Sigmoid colon (tissue), 7 donors: ENCODE data around the gene ANKMY1. TPM values are rescaled to one million over a fixed set of nuclear protein-coding genes. Genes with fewer than 3 reads are reported as not detected.

Experiments
- DNase-seq: peaks from one replicate; pipeline ENCODE4 v3.0.0-alpha.2; 2019
- H3K27ac ChIP-seq, 4 donors: fragments of 200-600 bp; sonication (generic); one replicate each; pipeline ENCODE4 v1.5.1; 2016 to 2019; ENCODE audit warnings: mild to moderate bottlenecking in 1 of 4
- H3K27me3 ChIP-seq, 3 donors: fragments of 200-600 bp; sonication (generic); one replicate each; pipeline ENCODE4 v1.5.1; 2019; ENCODE audit warnings: mild to moderate bottlenecking in 1 of 3
- H3K36me3 ChIP-seq, 4 donors: fragments of 200-600 bp; sonication (generic); one replicate each; pipeline ENCODE4 v1.5.1; 2016 to 2019
- H3K4me1 ChIP-seq, 4 donors: fragments of 200-600 bp; sonication (generic); one replicate each; pipeline ENCODE4 v1.5.1; 2017 to 2019
- H3K4me3 ChIP-seq, 4 donors: fragments of 200-600 bp; sonication (generic); one replicate each; pipeline ENCODE4 v1.5.1; 2017 to 2019; ENCODE audit warnings: mild to moderate bottlenecking in 2 of 4, moderate library complexity in 1 of 4
- H3K9me3 ChIP-seq, 4 donors: fragments of 200-600 bp in 3 of 4; sonication (generic) in 3 of 4; one replicate each; pipeline versions ENCODE4 v1.5.1 to v1.6.1; 2013 to 2019
- EP300 ChIP-seq, 4 donors: sonication (generic); formaldehyde crosslinking; IDR thresholded peaks; one replicate each; pipeline ENCODE4 v1.6.1; 2017; ENCODE audit warnings: antibody characterized with exemption in 4 of 4
- POLR2A ChIP-seq, 2 donors: fragments of 450-650 bp; IDR thresholded peaks; one replicate each; pipeline ENCODE4 v1.6.1; 2016; ENCODE audit warnings: antibody characterized with exemption in 2 of 2, mild to moderate bottlenecking in 2 of 2, moderate library complexity in 2 of 2
- POLR2AphosphoS5 ChIP-seq, 4 donors: sonication (generic); formaldehyde crosslinking; IDR thresholded peaks; one replicate each; pipeline ENCODE4 v1.6.1; 2017; ENCODE audit warnings: antibody characterized with exemption in 4 of 4
- WGBS, 2 donors: extraction: QIAGEN DNeasy Blood & Tissue Kit; methylation state at CpG; one replicate each; pipeline ENCODE4 v1.1.7; 2013; 5-methylcytosine and 5-hydroxymethylcytosine counted together
- intact Hi-C: fragments of 100-400 bp; cut with DNase I; formaldehyde crosslinking; loops from one replicate; pipeline ENCODE4 v1.15.1; 2023
- polyA plus RNA-seq, 3 donors: library from polyadenylated mRNA; stranded (reverse); fragments of 200-250 nt; gene quantifications; one replicate each; pipeline ENCODE4 v1.2.3, GENCODE V29; 2013
- total RNA-seq, 4 donors: library from RNA; depleted of rRNA; stranded (reverse); fragments of >200 nt; gene quantifications; one replicate each; pipeline ENCODE4 v1.1.0, GENCODE V29; 2016
- TF ChIP-seq, protein P1 (sequence below), 4 experiments: fragments of 450-650 bp in 3 of 4; fragments of 200-600 bp in 1 of 4; IDR thresholded peaks; one replicate each; pipeline ENCODE4 v1.5.1; 2016 to 2019; ENCODE audit warnings: antibody characterized with exemption in 4 of 4, mild to moderate bottlenecking in 3 of 4, moderate library complexity in 2 of 4
- donor health status: healthy with polysubstance abuse.
- donor health status: Bipolar disorder and iron deficiency.
- donor health status: healthy.

The ANKMY1 gene
- total and polyA plus RNA-seq, 7 donors = 3.6 to 14.0 (median 8.9) TPM

- peak within 1 kb of the TSS; percentile 69 to 99 (median 91) for H3K4me3 ChIP-seq
- WGBS, 2 donors = 0 to 1% methylated on average over 88 of the region's 88 CpGs
- intact Hi-C loops = loop anchor here (2.0 kb wide), 1 partner anchor 20 kb away; no protein-coding TSS in a partner anchor
- peak within 1 kb of the TSS; percentile 92 to 98 (median 96) for H3K27ac ChIP-seq
- TF ChIP-seq, protein P1, sequence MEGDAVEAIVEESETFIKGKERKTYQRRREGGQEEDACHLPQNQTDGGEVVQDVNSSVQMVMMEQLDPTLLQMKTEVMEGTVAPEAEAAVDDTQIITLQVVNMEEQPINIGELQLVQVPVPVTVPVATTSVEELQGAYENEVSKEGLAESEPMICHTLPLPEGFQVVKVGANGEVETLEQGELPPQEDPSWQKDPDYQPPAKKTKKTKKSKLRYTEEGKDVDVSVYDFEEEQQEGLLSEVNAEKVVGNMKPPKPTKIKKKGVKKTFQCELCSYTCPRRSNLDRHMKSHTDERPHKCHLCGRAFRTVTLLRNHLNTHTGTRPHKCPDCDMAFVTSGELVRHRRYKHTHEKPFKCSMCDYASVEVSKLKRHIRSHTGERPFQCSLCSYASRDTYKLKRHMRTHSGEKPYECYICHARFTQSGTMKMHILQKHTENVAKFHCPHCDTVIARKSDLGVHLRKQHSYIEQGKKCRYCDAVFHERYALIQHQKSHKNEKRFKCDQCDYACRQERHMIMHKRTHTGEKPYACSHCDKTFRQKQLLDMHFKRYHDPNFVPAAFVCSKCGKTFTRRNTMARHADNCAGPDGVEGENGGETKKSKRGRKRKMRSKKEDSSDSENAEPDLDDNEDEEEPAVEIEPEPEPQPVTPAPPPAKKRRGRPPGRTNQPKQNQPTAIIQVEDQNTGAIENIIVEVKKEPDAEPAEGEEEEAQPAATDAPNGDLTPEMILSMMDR (IDR thresholded peaks at IDR 0.05) = no peak
- TF ChIP-seq POLR2AphosphoS5 (IDR thresholded peaks at IDR 0.05) (peak; percentile 76 to 90 (median 85)), POLR2A (IDR thresholded peaks at IDR 0.05) (peak; percentile 41 to 50), EP300 (IDR thresholded peaks at IDR 0.05) (no peak)
- peaks cover 0 to 22% (median 10%) of the 10 kb centered on the region in 4 donors for H3K36me3 ChIP-seq
- H3K4me1 ChIP-seq = peaks cover 0 to 44% (median 34%) of the 10 kb centered on the region in 4 donors
- no peaks in the 10 kb centered on the region for H3K9me3 ChIP-seq
- DNase-seq = peak; percentile 99
- no peaks in the 10 kb centered on the region for H3K27me3 ChIP-seq
Measured at GRCh38 chr2:240586198-240586918, 28.6 kb upstream of the ANKMY1 start, which contains the start of gene CAPN10. TSS of gene CAPN10 (plus strand) at chr2:240586734. CDS start at chr2:240586912, 178 bp downstream.

GRCh38 chr2:240585681-240586197, 28.0 kb upstream of the ANKMY1 start:
- TF ChIP-seq EP300 (IDR thresholded peaks at IDR 0.05) (no peak), POLR2A (IDR thresholded peaks at IDR 0.05) (no peak), POLR2AphosphoS5 (IDR thresholded peaks at IDR 0.05) (no peak)
- TF ChIP-seq, protein P1 (IDR thresholded peaks at IDR 0.05) = no peak
- Histone ChIP-seq H3K4me3 (peak overlapping the region; percentile 69 to 99 (median 91)), H3K36me3 (peaks cover 0 to 16% (median 6%) of the 10 kb centered on the region in 4 donors), H3K4me1 (peaks cover 0 to 44% (median 34%) of the 10 kb centered on the region in 4 donors), H3K27ac (peak overlapping the region; percentile 92 to 98 (median 96)), H3K9me3 (no peaks in the 10 kb centered on the region), H3K27me3 (no peaks in the 10 kb centered on the region)
- DNase-seq = peak; percentile 64
- 2 to 6% methylated on average over 20 of the region's 20 CpGs for WGBS, 2 donors
- intact Hi-C loops = loop anchor here (2.0 kb wide), 1 partner anchor 19 kb away; no protein-coding TSS in a partner anchor

- intact Hi-C loops = no loop called here
- WGBS, 2 donors = 79 to 80% methylated on average over 6 of the region's 6 CpGs
- peak; percentile 46 for DNase-seq
- peak overlapping the region; percentile 69 to 99 (median 91) for H3K4me3 ChIP-seq
- no peaks in the 10 kb centered on the region for H3K27me3 ChIP-seq
- peaks cover 0 to 10% (median 5%) of the 10 kb centered on the region in 4 donors for H3K36me3 ChIP-seq
- peaks cover 0 to 50% (median 39%) of the 10 kb centered on the region in 4 donors for H3K4me1 ChIP-seq
- H3K9me3 ChIP-seq = no peaks in the 10 kb centered on the region
- TF ChIP-seq POLR2A (IDR thresholded peaks at IDR 0.05) = no peak
- peak overlapping the region in 2 of 4 donors; percentile 92 to 95 for H3K27ac ChIP-seq
Measured at GRCh38 chr2:240585101-240585500, 27.3 kb upstream of the ANKMY1 start.

DNA sequence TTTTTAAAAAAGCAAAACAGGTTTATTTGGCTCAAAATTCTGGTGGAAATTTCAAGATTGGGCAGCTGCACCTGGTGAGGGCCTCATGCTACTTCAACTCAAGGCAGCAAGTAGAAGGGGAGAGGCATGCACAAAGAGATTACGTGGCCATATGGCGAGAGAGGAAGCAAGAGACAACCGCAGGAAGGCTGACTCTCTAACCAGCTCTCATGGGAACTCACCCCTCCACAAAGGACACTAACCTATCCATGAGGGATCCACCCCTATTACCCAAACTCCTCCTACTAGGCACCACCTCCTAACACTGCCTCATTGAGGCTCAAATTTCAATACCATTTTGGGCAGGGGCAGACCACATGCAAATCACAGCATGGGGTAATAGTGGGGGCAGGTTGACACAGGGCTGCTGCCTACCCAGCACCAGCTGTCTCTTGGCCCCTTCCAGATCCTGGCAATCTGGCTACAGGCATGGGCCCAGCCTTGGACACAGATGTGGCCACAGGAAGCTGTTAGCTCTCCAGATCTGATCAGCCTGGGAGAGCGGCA, 26.8 kb upstream of the ANKMY1 start:
- no peak for DNase-seq
- Histone ChIP-seq H3K36me3 (peaks cover 0 to 5% (median 2%) of the 10 kb centered on the region in 4 donors), H3K27ac (no peak overlapping the region), H3K27me3 (no peaks in the 10 kb centered on the region), H3K4me1 (peaks cover 0 to 55% (median 44%) of the 10 kb centered on the region in 4 donors), H3K4me3 (no peak overlapping the region), H3K9me3 (no peaks in the 10 kb centered on the region)
- WGBS, 2 donors = 77 to 87% methylated on average over 4 of the region's 4 CpGs
- intact Hi-C loops = no loop called here
- TF ChIP-seq POLR2AphosphoS5 (IDR thresholded peaks at IDR 0.05) (no peak), POLR2A (IDR thresholded peaks at IDR 0.05) (no peak), EP300 (IDR thresholded peaks at IDR 0.05) (no peak)
- TF ChIP-seq, protein P1 (IDR thresholded peaks at IDR 0.05) = no peak

DNA sequence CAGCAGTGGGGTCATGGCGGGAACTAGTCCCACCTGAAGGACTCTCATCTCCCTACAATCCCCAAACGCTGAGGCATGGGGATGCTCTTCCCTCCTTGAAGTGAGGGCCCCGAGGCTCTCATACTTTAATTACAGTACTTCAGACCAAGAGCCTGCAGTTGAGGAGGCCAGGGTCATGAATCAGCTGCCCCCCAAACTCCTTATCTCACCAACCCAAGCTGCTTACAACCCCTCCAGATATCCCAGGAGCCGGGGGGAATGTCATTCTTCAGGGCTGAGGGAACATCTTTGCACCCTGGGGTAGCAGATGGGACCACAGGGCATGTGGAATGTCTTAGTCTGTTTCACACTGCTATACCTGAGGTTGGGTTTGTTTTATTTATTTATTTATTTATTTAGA, 26.0 kb upstream of the ANKMY1 start:
- H3K9me3 ChIP-seq = no peaks in the 10 kb centered on the region
- H3K36me3 ChIP-seq = peaks cover 0 to 1% (median 0%) of the 10 kb centered on the region in 4 donors
- H3K27ac ChIP-seq = no peak overlapping the region
- no peak for DNase-seq
- intact Hi-C loops = no loop called here
- WGBS, 2 donors = 92% methylated on average over 4 of the region's 4 CpGs
- H3K4me3 ChIP-seq = no peak overlapping the region
- TF ChIP-seq EP300 (IDR thresholded peaks at IDR 0.05) (no peak), POLR2AphosphoS5 (IDR thresholded peaks at IDR 0.05) (no peak), POLR2A (IDR thresholded peaks at IDR 0.05) (no peak)
- TF ChIP-seq, protein P1 (IDR thresholded peaks at IDR 0.05) = no peak
- H3K27me3 ChIP-seq = no peaks in the 10 kb centered on the region
- peaks cover 0 to 60% (median 47%) of the 10 kb centered on the region in 4 donors for H3K4me1 ChIP-seq
